GM19438 (cell line): ENCODE data around the gene ANK3.

ENCODE experiments used
- ATAC-seq: cut with Tn5 transposase; IDR thresholded peaks from one replicate; pipeline ENCODE4 v1.9.1; 2021; ENCODE audit warnings: low read depth; ENCODE audit not compliant: unreplicated experiment

ANK3 gene

DNA sequence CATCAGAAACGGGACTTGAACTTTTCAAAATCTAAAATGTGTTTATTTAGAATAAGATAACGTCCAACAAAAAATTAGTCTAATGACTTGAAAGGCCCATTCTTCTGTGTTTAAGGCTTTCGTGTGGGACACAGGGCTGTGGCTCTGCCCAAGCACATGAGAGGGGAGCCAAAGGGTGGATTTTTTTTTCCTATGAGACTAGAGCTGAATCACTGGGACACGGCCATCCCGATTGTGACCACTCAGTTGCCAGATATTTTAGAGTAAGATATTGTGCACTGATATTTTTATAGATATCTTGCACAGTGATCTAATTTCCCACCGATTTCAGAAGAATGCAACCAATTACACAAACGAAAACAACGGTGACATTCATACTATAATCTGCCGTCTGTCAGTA lies 99.9 kb downstream of the ANK3 start:
- no peak for ATAC-seq

DNA sequence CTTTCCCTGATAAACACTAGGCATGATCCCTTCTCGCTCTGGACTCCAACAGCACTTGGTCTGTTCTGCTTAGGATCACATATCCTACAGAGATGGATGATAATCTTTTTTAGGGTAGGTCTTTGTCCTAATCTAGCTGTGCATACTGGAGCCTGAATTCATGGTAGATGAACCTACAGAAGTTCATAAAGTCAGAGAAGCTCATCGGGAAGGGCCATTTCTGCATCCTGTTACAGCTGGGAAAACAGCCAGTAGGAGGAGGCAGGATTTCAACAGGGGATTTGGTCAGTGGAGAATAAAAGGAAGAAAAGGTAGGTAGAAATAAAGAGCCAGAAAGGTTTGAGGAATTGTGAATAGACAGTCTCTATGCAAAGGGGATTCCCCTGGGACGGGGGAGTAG lies 101.4 kb downstream of the ANK3 start:
- no peak for ATAC-seq

DNA sequence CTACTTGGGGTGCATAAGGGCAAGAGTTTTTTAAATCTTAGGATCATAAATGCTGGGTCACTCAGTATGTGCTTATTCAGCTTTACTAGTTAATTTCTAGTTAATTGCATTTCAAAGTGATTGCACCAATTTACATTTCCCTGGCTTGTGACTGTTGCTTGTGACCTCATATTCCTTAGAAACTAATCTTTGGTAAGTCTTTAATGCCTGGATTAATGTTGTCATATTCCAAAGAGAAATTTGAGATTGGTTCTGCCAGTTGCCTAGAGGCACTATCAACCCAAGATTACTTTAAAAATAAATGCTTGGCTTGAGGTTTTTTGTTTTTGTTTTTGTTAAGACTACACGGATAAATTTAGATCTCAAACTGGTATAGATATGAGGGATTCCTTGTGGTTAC lies 103.1 kb downstream of the ANK3 start:
- ATAC-seq: no peak

DNA sequence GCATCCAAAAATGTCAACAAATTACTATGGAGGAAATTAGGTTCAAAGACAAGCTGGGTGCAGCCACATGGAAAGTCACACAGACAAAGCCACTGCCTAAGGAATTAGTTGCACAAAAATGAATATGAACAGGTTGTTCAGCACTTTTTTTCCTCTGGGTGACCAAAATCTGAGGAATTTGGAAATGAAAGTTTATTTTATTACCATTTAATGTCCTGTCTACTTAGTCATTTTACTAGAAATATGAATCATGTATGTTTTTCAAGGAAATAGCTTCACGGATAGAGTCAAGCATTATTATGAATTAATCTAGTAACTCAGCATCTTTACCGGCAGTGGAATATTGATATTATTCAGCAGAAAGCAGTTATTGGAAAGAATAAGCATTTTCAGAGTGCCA lies 106.3 kb downstream of the ANK3 start:
- ATAC-seq: no peak

DNA sequence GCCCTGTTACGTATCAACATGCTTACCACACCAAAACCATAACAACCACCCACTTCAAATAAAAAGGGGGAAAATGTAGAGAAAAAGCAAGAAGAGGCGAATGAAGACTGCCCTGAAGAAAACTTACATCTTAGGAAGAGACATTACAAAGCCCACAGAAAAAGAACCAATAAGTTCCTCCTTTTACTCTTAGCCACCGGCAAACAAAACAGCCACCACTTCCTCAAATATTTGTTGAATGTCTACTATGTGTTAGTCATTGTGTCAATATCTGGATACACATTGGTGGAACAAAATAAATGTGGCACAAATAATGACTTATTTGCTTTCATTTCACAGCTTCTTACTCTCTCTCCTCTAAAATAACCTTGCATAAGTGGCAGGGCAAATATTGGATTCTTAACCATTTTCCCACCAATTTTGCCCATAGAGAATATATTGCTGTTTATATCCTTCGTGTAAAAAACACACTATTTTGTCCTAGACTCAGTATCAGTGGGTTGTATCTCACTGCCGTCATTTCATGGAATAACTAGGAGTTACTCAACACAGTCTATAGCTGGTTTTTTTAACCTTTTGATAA lies 106.8 kb downstream of the ANK3 start:
- ATAC-seq: no peak

DNA sequence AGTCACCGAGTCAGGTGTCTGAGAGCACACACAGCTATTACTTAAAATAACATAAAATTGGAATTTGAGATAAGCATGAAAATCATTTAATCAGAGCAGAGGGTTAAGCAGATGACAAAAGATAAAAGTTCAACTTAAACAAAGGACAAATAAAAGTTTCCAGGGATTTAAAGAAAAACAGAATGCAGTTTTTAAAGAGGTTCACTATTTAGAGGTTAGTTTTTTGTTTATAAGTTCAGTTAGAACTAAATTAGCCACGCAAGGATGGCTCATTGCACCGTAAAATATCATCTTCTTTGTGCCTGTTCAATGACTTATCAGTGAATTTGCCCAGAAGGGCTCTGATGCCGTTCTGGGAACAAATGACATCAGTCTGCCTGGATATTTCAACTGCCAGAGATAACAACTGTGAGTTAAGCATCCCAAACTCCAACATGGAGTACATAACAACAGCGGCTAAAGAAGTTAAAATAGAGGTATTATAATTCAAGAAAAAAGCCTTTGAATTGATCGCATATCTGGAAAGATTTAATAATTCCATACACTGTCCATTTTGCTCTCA lies 107.8 kb downstream of the ANK3 start:
- ATAC-seq: no peak

DNA sequence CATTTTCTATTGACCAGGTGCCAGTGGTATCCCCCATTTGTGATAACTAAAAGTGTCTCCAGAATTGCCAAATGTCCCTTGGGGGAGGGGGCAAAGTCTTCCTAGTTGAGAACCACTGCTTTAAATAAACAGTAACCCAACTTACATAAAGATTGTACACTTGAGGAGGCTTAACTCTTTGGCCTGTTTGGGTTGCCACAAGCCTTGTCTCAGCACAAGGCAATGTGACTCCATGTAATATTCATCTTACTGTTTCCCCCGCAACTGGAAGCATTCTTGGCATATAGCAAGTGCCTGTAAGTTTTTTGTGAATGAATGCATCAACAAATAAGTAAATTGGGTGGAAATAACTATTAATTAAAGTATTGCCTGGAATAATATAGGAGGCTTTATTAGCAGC lies 108.3 kb downstream of the ANK3 start:
- ATAC-seq: no peak

DNA sequence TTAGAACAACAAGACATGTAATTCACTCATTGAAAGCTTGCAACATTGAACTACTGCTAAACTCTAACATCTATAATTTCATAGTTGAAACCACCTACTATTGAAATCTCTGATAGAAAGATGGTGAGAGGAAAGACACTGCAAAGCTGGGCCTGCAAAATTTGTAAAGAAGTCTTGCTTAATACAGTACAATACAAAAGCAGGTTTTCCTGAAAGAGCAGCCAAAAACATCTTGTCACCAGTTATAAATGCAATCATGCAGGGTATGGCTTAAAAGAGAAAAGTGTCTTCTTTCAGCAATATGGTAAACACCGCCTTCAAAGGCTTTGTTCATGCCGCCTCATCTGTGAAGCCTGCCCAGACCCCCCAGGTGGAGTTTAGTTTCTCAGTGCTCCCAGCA lies 109.2 kb downstream of the ANK3 start:
- no peak for ATAC-seq

DNA sequence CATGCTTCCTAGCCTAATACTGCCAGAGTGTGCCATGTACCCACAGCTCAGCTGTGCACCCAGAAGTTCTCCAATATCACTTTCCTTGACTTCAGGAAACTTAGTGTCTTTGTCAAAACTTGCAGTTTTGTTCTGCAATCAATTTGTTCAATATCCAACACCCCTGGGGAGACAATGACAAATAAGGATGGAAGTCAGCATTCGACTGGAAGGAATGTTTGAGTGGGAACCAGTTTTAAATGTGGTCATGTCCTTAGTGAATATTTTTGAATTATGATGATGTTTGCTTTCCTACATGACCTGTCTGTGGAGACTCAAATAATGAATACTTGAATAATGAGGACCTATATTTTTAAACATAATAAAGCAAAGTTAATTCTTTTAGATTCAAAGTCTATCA lies 112.0 kb downstream of the ANK3 start:
- ATAC-seq: no peak

DNA sequence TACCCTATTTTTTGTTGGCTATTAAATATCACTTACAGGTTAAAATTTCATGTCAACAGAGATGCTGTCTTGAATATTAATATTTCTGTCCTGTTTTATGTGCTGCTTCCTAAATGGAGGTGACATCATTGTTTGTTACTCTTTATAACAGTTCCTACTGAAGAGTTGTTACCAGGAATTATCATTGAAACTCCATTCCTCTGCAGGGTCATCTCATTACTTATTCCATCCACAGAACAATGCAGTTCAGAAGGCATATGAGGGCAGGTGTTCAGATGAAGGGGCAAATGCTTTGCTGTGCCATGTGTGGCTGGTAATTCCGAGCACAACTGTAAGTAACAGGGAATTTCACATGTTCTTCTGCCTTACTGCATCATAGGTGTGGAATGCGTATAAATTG lies 113.4 kb downstream of the ANK3 start:
- ATAC-seq: no peak

DNA sequence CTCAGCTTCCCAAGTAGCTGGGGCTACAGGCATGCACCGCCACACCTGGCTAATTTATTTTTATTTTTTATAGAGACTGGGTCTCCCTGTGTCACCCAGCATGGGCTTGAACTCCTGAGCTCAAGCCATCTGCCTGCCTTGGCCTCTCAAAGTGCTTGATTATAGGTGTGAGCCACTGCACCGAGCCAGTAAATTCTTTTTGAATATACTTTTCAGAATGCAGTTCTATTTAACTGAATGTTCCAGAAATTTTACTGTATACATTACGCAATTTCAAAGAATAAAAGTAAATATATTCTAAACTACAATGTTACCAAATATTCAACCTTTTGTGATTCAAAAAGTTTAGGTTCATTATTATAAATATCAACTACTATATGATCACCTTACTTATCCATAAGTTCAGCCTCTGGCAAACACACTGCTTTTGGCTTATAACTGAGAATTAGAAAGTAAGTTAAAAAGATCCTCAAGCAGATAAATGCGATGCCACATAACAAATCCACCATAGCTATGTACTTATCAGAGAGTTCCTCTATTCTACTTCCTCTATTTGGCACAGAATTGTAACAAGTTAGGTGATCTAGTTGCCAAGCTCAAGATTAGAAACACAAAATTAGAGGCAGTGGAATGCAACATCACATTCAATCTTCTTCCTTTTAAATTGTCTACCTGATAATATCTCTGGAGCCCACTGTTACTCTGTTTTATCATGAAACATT lies 118.2 kb downstream of the ANK3 start:
- no peak for ATAC-seq

DNA sequence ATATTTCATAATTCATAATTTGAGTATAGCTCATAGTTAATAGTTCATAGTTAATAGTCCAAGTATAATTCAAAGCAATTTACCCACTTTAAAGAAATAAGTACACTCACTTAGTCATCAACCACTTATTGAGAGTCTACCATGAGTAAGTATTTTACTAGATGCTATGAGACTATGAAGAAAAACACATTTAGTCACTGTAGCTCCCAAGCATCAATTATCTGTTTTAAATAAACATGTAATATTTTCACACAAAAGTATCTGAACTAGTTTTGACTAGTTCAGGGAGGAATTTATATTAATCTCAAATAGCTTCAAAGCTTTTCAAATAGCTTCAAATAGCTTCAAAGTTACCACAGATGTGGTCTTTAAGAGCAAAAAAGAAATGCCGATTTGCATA lies 119.2 kb downstream of the ANK3 start:
- ATAC-seq: no peak

DNA sequence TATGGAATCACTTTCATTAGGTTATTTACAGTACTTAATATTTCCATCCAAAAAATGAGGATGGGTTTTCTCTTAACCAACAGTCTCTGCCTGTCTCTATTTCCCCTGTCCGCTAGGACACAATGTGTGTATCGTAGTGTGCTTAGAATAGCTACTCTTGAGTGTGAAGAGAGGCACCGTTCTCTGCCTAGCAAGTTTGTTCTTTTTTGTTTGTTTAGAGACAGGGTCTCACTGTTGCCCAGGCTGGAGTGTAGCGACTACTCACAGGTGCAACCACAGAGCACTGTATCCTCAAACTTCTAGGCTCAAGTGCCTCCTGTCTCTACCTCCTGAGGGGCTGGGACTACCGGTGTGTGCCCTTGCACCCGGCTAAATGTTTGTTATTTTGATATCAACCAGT lies 121.9 kb downstream of the ANK3 start:
- no peak for ATAC-seq

DNA sequence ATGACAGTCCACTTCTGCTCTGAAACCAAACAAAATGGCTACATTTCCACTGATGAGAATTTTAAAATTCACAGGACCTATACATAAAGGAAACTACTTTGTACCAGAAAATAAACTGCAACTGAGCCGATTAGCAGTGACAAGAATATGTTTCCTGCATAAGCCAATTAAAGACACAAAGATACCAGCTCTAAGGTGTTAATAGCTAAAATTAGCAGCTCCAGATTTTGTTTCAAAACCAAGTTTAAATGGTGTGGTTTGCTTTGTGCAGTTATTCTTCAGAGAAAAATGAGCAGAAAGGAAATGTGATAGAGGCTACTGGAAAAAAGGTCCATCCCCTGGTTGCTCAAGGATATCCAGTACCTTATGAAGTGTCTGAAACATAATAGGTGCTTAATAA lies 123.2 kb downstream of the ANK3 start:
- no peak for ATAC-seq

DNA sequence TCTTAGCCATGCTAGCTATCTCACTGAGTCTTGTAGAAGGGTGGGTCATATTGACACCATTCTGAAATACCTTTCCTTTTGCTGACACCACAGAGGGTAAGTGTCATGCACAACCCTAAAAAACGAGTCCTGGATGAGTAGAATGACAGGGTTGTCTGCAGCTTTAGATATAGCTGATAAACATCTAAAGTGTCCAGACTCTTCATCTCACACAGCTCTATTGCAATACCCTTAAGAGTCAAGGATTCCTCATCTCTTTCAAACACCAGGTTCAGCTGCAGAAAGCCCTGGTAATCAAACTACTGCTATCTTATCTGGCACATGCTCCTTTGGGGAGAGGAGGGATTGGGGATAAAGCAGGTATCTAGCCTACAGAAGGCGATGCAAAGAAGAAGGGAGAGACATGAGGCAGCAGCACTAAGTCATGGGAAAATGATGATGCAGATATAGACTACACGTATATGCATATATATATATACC lies 127.0 kb downstream of the ANK3 start:
- ATAC-seq: no peak

DNA sequence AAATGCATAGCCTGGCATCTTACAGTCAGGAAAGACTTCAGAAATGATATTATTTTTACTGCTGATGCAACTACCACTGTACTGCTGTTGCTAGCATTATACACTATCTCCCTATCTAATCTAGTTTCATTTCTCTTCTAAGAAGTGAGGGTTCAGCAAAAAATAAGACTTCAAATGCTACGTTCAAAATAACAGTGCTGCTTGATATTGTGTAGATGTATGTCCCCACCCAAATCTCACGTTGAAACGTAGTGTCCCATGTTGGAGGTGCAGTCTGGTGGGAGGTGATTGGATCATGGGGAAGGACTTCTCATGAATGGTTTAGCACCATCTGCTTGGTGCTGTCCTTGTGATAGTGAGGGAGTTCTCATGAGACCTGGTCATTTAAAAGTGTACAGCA lies 129.4 kb downstream of the ANK3 start:
- no peak for ATAC-seq

DNA sequence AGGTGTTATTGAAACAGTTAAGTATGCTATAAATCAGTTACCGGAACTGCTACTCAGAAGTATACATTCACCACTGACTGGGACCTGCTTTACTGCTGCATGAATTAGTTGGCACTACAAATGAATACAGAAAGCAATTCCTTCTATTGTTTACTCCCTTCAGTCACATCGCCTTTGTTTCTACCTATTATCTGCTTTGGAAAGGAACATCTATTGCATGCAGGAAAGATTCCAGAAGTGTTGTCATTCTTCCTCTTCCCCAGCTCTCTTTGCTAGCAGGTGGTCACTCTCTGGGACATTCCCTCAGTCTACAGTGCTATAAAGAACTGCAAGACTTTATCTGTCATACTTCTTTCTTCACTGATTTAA lies 131.3 kb downstream of the ANK3 start:
- no peak for ATAC-seq

DNA sequence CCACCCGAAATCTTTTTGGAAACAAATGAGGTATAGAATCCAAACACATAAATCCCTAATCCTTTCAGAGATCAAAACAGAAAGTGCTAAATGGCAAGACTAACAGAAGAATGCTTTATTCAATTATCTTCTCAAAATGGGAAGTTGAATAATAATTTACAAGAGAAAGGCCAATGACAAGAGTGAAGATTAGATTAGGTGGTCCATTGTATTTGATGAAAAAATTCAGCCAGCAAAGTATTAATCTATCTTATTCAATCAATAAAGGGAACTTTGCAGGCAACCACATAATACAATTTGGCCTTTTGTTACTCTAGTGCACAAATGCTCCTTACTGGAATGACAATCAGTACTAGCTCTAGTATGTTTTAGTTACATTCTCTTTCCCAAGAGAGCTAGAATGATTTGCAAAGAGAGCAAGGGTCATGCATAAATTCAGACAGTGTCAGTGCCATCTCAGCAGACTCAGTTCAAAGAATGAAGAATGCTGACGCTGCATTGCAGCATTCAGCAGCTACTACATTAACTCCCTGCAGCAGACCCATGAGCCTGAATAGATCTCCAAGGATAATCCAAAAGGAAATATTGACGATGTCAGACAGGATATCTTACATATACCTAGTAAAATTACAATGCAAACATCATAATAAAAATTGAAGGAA lies 131.8 kb downstream of the ANK3 start:
- no peak for ATAC-seq

DNA sequence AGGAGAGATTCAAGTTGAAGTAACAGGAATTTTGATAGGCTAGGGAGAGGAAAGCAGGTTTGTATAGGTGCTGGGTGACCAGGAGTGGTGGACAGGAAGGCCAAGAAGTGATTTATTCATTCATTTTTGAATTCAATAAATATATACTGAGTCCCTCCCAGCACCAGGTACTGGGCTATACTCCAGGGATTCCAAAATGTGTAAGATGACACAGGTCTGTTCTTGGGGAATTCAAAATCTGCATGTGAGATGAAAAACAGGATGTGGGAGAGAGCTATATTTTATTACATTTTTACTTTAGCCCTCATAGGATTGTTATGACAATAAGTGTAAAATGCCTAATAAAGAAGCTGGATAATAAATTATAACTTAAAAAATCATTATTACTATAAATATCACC lies 134.9 kb downstream of the ANK3 start:
- no peak for ATAC-seq

DNA sequence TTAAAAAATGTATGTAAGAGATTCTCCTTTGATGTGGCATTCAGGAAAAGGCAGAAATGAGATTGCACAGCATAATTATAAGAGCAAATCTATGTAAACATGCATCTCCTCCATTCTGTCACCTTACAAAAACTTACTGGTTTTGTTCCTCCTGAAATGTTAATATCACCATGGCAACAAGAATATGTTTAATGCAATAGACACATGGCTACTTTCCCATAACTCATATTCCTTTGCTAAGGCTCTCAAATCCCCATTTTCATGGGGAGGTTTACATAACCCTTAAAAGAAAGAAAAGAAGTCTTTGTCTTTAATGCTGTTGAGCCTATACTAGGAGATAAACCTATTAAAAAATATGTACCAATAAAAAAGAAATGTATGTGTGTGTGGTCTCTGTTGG lies 136.2 kb downstream of the ANK3 start:
- no peak for ATAC-seq

DNA sequence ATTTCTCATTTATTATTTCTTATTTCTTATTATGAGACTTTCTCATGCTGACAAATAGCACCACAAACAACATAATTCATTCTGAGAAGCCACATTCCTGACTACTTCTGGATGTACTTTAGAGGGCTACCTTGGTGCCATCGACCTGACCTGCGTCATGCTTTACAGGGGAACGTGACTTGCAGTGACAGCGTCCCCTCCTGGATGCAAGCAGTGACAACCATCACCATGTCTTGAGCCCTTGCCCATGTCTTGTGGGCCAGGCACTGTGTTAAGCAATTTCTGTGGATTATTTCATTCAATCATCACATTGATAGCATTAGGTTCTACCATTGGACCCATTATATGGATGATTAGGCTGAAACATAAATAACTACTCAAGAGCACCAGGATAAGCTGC lies 137.0 kb downstream of the ANK3 start:
- ATAC-seq: no peak

DNA sequence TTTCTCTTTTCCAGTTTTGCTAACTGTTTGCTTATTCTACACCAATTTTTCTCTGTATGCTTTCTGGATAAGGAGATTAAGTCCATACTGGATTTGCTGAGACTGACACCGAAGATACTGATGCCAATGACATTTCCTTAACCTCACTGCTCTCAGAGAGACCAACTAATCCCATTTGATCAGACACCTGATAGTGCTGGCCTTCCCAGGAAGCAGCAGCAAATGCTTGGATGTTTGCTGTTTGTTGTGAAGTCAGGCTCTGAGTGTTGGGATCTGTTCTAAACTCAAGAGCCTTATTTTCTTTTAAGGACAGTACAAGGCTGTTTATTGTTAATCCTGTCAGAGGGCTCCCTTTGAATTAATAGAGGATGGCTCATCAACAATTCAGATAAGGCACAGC lies 143.3 kb downstream of the ANK3 start:
- no peak for ATAC-seq
